ENCODE data around the gene PLA2G2D.

GRCh38 chr1:20111452-20111851 is 7.9 kb downstream of the PLA2G2D start:
- TF ChIP-seq CBFB (CRISPR knock-in tag; IDR thresholded peaks at IDR 0.05) (no peak), SIN3A (IDR thresholded peaks at IDR 0.05; ENCODE audit: borderline replicate concordance in 2 of 2, control insufficient read depth in 1 of 2, low read depth in 2 of 2, low read length in 2 of 2) (no peak), ZNF239 (CRISPR knock-in tag; IDR thresholded peaks at IDR 0.05) (no peak), FOXA3 (CRISPR knock-in tag; conservative IDR thresholded peaks at IDR 0.05 in 1 of 2, IDR thresholded peaks at IDR 0.05 in 1 of 2) (no peak), ZNF354B (CRISPR knock-in tag; IDR thresholded peaks at IDR 0.05) (no peak), NFE2 (IDR thresholded peaks at IDR 0.05; ENCODE audit: low read depth) (no peak), ZBTB34 (CRISPR knock-in tag; IDR thresholded peaks at IDR 0.05) (no peak), EZH2 (IDR thresholded peaks at IDR 0.05; ENCODE audit: borderline replicate concordance, low read depth, low read length) (no peak), RFX1 (IDR thresholded peaks at IDR 0.05) (no peak), CTCF (IDR thresholded peaks at IDR 0.05 in 2 of 3, conservative IDR thresholded peaks at IDR 0.05 in 1 of 3; ENCODE audit: insufficient read depth in 2 of 3, low read depth in 1 of 3, low read length in 3 of 3) (no peak), KAT2B (IDR thresholded peaks at IDR 0.05; ENCODE audit: low read depth, low read length) (no peak), SIN3B (IDR thresholded peaks at IDR 0.05; ENCODE audit: low read depth) (no peak)
